IPS-11a (cell line): ENCODE results near the gene RSPO4.
"Not testable (repeated sequence)": the region's sequence is repeated elsewhere in the genome, so short reads cannot be mapped to it uniquely, and the experiment has no call there.

Source experiments
- H3K4me3 ChIP-seq: one replicate; pipeline ENCODE4 v1.5.1; 2013; ENCODE audit warnings: low read depth, low read length, control low read depth

Gene RSPO4

DNA sequence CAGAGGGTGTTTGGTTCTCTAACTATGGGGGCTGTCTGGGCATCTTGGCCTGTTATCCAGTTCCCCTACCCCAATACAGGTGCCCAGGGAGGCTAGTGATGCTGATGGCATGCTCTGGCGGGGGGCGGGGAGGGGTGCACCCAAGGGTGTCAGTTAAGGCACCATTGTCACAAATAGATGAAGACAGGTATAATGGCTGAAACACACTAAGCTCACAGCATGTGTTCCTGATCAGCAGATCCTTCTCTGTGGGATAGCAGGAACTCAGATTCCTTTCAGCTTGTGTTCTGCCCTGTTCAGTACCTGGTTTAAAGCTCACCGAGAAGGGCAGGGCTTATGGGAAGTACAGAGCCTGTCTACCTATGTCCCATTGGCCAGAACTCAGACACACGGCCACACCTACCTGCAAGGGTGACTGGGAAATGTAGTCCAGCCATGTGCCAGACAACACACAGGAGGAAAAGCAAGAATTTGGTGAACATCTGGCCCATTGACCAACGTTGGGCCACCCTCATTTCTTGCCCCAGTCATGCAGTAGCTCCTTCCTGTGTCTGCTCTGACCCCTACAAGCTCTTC, 3.4 kb upstream of the RSPO4 start:
- no peak overlapping the region for H3K4me3 ChIP-seq

GRCh38 chr20:1003920-1004697, 2.0 kb upstream of the RSPO4 start:
- H3K4me3 ChIP-seq, result no peak overlapping the region

GRCh38 chr20:1002682-1003561, 811 bp upstream of the RSPO4 start:
- H3K4me3 ChIP-seq, result peak overlapping the region; percentile 50

GRCh38 chr20:1001116-1001515, 995 bp downstream of the RSPO4 start:
- H3K4me3 ChIP-seq, result peak overlapping the region; percentile 47

- H3K4me3 ChIP-seq, result no peak overlapping the region
Observed at GRCh38 chr20:998231-998830, 3.8 kb downstream of the RSPO4 start.

DNA sequence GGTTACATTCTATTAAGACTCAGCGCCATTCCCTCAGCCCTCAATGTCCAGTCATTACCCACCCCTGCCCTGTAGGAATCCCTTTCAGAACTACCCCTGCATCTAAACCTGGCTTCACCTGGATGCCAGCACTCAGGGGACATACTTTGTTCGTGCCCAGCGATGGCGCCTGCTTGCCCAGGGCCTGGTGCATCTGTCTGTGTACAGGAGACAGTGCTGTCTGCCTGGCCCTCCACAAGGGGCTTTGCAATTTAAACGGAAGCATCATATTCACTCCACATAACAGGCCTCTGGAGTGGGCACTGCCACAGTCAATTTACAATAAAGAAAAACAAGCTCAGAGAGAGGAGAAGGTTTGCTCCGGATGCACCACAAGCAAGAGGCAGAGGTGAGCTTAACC, 4.6 kb downstream of the RSPO4 start:
- H3K4me3 ChIP-seq, result no peak overlapping the region

DNA sequence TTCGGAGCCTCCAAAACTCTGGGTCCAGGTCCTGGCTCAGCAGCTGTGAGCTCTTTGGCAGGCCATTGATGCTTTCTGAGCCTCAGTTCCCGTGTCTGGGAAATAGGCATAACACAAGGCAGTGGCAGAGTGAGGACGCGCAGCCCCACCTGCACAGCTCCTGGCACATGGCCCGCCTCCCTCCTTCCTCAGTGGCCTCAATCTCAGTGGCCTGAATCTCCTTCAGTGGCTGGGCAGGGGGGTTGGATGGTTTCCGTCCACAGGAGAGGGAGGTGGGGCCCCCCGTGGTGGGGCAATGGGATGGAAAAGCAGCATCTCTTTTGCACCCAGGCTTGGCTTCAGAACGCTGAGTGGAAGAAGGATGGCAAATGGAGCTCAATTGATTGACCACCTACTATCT, 5.1 kb downstream of the RSPO4 start:
- no peak overlapping the region for H3K4me3 ChIP-seq

DNA sequence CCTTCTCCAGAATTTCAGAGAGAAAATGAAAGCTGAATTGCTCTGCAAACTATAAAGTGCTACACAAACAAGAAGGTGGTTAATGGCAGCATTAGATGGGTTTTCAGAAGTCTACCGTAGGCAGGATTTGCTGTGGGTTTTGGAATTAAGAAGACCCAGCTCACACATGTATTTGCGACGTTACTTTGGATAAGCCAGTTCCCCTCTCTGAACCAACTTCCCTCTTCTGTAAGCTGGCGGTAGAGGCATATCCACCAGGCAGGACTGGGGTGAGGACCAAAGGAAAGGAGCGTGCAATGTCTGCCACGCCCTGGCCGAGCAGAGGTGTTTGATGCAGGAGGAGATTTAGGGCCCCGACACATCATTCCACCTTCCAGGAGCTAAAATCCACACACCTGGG, 6.9 kb downstream of the RSPO4 start:
- H3K4me3 ChIP-seq, result no peak overlapping the region

- H3K4me3 ChIP-seq, result no peak overlapping the region
Observed at GRCh38 chr20:992801-993535, 9.1 kb downstream of the RSPO4 start.

GRCh38 chr20:991850-992249, 10.3 kb downstream of the RSPO4 start:
- H3K4me3 ChIP-seq, result no peak overlapping the region

GRCh38 chr20:990293-990959, 11.7 kb downstream of the RSPO4 start:
- H3K4me3 ChIP-seq, result no peak overlapping the region

GRCh38 chr20:988272-988671, 13.8 kb downstream of the RSPO4 start:
- no peak overlapping the region for H3K4me3 ChIP-seq

DNA sequence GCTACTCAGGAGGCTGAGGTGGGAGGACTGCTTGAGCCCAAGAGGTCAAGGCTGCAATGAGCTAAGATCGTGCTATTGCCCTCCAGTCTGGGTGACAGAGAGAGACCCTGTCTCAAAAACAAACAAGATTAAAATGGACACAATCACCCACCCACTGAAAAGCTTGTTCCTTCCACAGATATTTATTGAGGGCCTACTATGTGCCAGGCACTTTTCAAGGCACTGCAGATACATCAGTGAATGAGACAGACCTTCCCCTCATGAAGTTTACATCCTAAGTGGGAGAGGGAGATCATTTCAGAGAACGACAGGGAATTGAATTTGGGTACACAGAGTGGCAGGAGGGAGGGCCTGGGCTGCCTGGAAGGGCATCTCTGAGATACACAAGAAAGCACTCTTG, 14.4 kb downstream of the RSPO4 start:
- no peak overlapping the region for H3K4me3 ChIP-seq

DNA sequence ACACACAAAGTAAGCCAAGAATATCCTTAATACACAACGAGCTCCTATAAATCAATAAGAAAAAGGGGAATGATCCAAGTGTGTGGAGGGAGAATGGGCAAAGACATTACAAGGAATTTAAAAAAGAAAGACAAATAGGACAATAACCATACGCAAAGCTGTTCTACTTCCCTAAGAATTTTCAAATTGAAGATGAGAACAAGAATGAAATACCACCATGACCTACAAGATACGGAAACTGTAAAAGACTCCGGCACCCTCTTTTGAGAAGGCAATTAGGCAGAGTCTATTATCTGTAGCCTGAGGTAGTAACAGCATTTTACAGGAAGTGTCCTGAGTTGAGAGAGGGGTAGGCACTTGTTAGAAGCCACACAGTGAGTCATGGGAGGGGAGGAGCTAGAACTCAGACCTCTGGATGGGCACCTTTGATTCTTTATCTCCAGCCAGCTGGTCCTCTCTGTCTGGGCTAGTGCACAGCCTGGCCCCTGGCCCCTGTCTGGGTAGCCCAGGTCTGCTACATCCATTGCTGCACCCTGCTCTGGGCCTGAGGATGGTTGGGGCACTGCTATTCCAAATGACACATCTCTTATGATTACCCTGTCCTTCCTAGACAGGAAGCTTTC, 15.3 kb downstream of the RSPO4 start:
- no peak overlapping the region for H3K4me3 ChIP-seq

DNA sequence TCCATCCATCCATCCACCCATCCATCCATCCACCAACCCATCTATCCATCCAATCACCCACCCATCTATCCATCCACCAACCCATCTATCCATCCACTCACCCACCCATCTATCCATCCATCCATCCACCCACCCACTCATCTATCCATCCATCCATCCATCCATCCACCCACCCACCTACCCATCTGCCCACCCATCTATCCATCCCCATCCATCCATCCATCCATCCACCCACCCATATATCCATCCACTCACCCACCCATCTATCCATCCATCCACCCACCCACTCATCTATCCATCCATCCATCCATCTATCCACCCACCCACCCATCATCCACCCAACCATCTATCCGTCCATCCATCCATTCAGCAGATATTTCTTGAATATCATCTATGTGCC, 17.1 kb downstream of the RSPO4 start:
- H3K4me3 ChIP-seq, result not testable (repeated sequence)

GRCh38 chr20:982754-983153, 19.4 kb downstream of the RSPO4 start:
- no peak overlapping the region for H3K4me3 ChIP-seq

- H3K4me3 ChIP-seq, result no peak overlapping the region
Observed at GRCh38 chr20:977021-977420, 25.1 kb downstream of the RSPO4 start.

DNA sequence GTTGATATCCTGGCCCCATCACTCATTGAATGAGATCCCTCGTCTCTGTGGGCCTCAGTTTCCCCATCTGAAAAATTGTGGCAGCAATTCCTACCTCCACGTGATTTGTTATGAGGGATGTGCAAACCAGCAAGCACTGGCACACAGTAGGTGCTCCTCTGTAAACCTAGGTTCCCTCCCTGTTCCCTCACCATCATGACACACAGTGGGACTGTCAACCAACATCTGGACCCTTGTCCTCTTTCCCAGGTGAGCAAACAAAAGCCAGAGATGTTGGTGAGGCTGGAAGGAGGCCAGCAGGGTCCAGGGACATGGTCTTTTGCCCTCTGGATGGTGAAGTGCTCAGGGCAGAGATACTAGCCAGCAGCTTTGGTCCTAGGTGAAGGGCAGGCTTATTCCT, 26.1 kb downstream of the RSPO4 start:
- H3K4me3 ChIP-seq, result no peak overlapping the region

GRCh38 chr20:973785-974194, 28.3 kb downstream of the RSPO4 start:
- no peak overlapping the region for H3K4me3 ChIP-seq

DNA sequence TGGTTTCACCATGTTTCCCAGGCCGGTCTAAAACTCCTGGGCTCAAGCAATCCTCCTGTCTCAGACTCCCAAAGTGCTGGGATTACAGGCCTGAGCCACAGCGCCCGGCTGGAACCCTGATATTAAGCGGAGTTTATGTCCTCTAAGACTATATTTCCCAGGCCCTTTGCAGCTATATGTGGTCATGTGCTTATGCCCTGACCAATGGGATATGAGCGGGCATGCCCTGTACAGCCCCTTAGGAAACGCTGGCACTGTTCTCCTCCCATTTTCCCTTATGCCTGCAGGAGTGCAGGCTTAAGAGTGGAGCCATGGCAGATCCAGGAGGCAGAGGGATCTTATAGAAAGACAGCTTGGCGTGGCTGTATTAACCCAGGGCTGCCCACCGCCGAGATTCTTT, 29.9 kb downstream of the RSPO4 start:
- H3K4me3 ChIP-seq, result no peak overlapping the region
